ENCODE data around the gene NOL9.

DNA sequence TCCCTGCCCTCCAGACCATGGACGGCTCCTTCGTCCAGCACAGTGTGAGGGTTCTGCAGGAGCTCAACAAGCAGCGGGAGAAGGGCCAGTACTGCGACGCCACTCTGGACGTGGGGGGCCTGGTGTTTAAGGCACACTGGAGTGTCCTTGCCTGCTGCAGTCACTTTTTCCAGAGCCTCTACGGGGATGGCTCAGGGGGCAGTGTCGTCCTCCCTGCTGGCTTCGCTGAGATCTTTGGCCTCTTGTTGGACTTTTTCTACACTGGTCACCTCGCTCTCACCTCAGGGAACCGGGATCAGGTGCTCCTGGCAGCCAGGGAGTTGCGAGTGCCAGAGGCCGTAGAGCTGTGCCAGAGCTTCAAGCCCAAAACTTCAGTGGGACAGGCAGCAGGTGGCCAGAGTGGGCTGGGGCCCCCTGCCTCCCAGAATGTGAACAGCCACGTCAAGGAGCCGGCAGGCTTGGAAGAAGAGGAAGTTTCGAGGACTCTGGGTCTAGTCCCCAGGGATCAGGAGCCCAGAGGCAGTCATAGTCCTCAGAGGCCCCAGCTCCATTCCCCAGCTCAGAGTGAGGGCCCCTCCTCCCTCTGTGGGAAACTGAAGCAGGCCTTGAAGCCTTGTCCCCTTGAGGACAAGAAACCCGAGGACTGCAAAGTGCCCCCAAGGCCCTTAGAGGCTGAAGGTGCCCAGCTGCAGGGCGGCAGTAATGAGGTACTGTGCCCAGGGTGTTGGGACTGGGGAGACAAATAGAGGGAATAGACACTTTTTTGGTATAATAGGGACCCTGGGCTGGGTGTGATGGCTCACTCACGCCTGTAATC lies 26.5 kb upstream of the NOL9 start:
- TF ChIP-seq, protein P1, sequence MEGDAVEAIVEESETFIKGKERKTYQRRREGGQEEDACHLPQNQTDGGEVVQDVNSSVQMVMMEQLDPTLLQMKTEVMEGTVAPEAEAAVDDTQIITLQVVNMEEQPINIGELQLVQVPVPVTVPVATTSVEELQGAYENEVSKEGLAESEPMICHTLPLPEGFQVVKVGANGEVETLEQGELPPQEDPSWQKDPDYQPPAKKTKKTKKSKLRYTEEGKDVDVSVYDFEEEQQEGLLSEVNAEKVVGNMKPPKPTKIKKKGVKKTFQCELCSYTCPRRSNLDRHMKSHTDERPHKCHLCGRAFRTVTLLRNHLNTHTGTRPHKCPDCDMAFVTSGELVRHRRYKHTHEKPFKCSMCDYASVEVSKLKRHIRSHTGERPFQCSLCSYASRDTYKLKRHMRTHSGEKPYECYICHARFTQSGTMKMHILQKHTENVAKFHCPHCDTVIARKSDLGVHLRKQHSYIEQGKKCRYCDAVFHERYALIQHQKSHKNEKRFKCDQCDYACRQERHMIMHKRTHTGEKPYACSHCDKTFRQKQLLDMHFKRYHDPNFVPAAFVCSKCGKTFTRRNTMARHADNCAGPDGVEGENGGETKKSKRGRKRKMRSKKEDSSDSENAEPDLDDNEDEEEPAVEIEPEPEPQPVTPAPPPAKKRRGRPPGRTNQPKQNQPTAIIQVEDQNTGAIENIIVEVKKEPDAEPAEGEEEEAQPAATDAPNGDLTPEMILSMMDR (IDR thresholded peaks at IDR 0.05; ENCODE audit: low read depth, low read length) = no peak
- no peak for TF ChIP-seq EZH2phosphoT487 (IDR thresholded peaks at IDR 0.05; ENCODE audit: low read depth)
